DND-41 (cell line): ENCODE measurements around the gene HSD17B11.

Experiments
- EZH2 ChIP-seq: IDR thresholded peaks from 3 replicates; pipeline ENCODE4 v1.6.1; 2012; ENCODE audit warnings: borderline replicate concordance, low read depth, mild to moderate bottlenecking, moderate library complexity, low read length, inconsistent platforms; ENCODE audit not compliant: severe bottlenecking
- TF ChIP-seq, protein P1 (sequence below): IDR thresholded peaks from 2 replicates; pipeline ENCODE4 v1.5.1; 2012; ENCODE audit warnings: borderline replicate concordance, low read length, moderate library complexity, mild to moderate bottlenecking; ENCODE audit not compliant: poor library complexity, severe bottlenecking; ENCODE audit errors: extremely low read depth

DNA sequence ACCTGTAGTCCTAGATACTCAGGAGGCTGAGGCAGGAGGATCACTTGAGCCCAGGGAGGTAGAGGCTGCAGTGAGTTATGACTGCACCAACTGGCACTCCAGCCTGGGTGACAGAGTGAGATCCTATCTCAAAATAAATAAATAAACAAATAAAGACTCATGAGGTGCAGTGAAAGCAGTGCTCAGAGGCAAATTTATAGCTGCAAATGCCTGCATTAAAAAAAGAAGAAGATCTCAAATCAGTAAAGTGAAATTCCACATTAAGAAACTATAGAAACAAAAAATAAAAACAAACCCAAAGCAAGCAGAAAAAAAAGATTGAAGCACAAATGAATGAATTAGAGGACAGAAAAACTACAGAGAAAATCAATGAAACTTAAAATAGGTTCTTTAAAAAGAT is 45.8 kb downstream of the HSD17B11 start:
- TF ChIP-seq, protein P1, sequence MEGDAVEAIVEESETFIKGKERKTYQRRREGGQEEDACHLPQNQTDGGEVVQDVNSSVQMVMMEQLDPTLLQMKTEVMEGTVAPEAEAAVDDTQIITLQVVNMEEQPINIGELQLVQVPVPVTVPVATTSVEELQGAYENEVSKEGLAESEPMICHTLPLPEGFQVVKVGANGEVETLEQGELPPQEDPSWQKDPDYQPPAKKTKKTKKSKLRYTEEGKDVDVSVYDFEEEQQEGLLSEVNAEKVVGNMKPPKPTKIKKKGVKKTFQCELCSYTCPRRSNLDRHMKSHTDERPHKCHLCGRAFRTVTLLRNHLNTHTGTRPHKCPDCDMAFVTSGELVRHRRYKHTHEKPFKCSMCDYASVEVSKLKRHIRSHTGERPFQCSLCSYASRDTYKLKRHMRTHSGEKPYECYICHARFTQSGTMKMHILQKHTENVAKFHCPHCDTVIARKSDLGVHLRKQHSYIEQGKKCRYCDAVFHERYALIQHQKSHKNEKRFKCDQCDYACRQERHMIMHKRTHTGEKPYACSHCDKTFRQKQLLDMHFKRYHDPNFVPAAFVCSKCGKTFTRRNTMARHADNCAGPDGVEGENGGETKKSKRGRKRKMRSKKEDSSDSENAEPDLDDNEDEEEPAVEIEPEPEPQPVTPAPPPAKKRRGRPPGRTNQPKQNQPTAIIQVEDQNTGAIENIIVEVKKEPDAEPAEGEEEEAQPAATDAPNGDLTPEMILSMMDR = no peak
- no peak for TF ChIP-seq EZH2
